Lower lobe of right lung (tissue), 2 donors: ENCODE results near the gene DCAF17. TPM values are rescaled to one million over a fixed set of nuclear protein-coding genes. Genes with fewer than 3 reads are reported as not detected.
"Not testable (repeated sequence)": the region's sequence is repeated elsewhere in the genome, so short reads cannot be mapped to it uniquely, and the experiment has no call there.

Experiments
- ATAC-seq, 2 donors: fragments of 200-7000 bp; cut with Tn5 transposase; one replicate each; pipeline ENCODE4 v1.9.1; 2020 to 2022; ENCODE audit warnings: mild to moderate bottlenecking in 2 of 2, moderate library complexity in 2 of 2
- DNase-seq: peaks from one replicate; pipeline ENCODE4 v3.0.0-alpha.2; 2020
- H3K27ac ChIP-seq: fragments of 200-600 bp; one replicate; pipeline ENCODE4 v1.8.0; 2022
- H3K27me3 ChIP-seq: fragments of 200-600 bp; one replicate; pipeline ENCODE4 v1.8.0; 2022; ENCODE audit warnings: low read depth
- H3K36me3 ChIP-seq: fragments of 200-600 bp; one replicate; pipeline ENCODE4 v1.8.0; 2022; ENCODE audit warnings: mild to moderate bottlenecking
- H3K4me1 ChIP-seq: fragments of 200-600 bp; one replicate; pipeline ENCODE4 v1.8.0; 2022
- H3K4me3 ChIP-seq: fragments of 200-600 bp; one replicate; pipeline ENCODE4 v1.8.0; 2022; ENCODE audit warnings: mild to moderate bottlenecking
- H3K9me3 ChIP-seq: fragments of 200-600 bp; one replicate; pipeline ENCODE4 v1.8.0; 2022
- CTCF ChIP-seq: fragments of 200-600 bp; IDR thresholded peaks from one replicate; pipeline ENCODE4 v1.8.0; 2022; ENCODE audit warnings: antibody characterized with exemption, mild to moderate bottlenecking
- intact Hi-C: fragments of 100-400 bp; cut with DNase I; formaldehyde crosslinking; loops from one replicate; pipeline ENCODE4 v1.11.0; 2022
- total RNA-seq: library from RNA; stranded (reverse); fragmentation: NEBNext Ultra II Directional; extraction: Animal tissue kit (Norgen Biotek cat#: 25700); gene quantifications from one replicate; pipeline ENCODE4 v1.2.1, GENCODE V29; 2021
- donor health status: DM: no; HTN: yes; CAD: no; lungs with severe emphysema.

DCAF17 gene
- total RNA-seq, 1 donor from 2014 or later: 15.6 TPM

GRCh38 chr2:171416009-171416926, 17.8 kb upstream of the DCAF17 start:
- intact Hi-C loops: loop anchor here (10.0 kb wide), 1 partner anchor 431 kb away; no protein-coding TSS in a partner anchor

GRCh38 chr2:171419333-171419732, 14.7 kb upstream of the DCAF17 start:
- no peak for TF ChIP-seq CTCF
- no peaks in the 10 kb centered on the region for H3K36me3 ChIP-seq
- H3K27me3 ChIP-seq: no peaks in the 10 kb centered on the region
- no peak overlapping the region for H3K4me3 ChIP-seq
- H3K9me3 ChIP-seq: peaks cover 7% of the 10 kb centered on the region
- peaks cover 4% of the 10 kb centered on the region for H3K4me1 ChIP-seq
- no peak overlapping the region for H3K27ac ChIP-seq
- ATAC-seq (no peak), DNase-seq (no peak)
- intact Hi-C loops: loop anchor here (10.0 kb wide), 1 partner anchor 435 kb away; no protein-coding TSS in a partner anchor

More at GRCh38 chr2:171416009-171416926, 17.8 kb upstream of the DCAF17 start:
- peak; percentile 82 for DNase-seq
- Histone ChIP-seq H3K36me3 (no peaks in the 10 kb centered on the region), H3K9me3 (no peaks in the 10 kb centered on the region), H3K4me1 (peaks cover 4% of the 10 kb centered on the region), H3K4me3 (no peak overlapping the region), H3K27me3 (no peaks in the 10 kb centered on the region), H3K27ac (no peak overlapping the region)
- ATAC-seq: peak; percentile 95 to 97
- TF ChIP-seq CTCF: peak; percentile 81

DNA sequence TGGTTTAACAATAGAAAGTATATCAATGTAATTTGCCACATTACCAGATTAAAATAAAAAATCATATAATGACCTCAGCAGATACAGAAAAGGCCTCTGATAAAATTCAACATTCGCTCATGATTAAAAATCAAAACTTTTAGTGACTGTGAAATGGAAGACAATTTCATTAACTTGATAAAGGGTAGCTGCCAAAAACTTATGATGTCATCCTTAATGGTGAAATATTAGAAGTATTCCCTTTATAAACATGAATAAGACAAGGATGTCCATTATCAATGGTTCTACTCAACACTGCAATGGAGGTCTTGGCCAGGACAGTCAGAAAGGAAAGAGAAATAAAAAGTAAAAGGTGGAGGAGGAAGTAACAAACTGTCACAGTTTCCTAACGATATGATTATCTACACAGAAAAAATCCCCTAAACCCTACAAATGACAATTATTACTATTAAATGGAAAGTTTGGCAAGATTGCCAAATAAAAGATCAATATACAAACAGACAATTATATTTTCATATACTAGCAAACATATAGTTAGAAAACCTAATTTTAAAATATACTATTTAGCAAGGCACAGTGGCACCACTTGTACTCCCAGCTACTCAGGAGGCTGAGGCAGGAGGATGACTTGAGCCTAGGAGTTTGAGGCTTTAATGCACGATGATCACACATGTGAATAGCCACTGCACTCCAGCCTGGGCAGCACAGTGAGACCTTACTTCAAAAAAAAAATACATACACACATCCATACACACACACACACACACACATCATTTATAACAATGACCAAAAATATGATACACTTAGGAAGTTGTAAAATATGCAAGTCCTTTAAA, 13.1 kb upstream of the DCAF17 start:
- Histone ChIP-seq H3K9me3 (peaks cover 7% of the 10 kb centered on the region), H3K4me1 (peaks cover under 1% of the 10 kb centered on the region), H3K4me3 (no peak overlapping the region), H3K27me3 (no peaks in the 10 kb centered on the region), H3K36me3 (no peaks in the 10 kb centered on the region), H3K27ac (no peak overlapping the region)
- intact Hi-C loops: no loop called here
- no peak for DNase-seq
- no peak for ATAC-seq
- no peak for TF ChIP-seq CTCF

GRCh38 chr2:171422710-171423495, 11.1 kb upstream of the DCAF17 start:
- intact Hi-C loops, H3K27ac ChIP-seq, H3K27me3 ChIP-seq, H3K36me3 ChIP-seq, ATAC-seq, H3K9me3 ChIP-seq, H3K4me1 ChIP-seq, H3K4me3 ChIP-seq, DNase-seq: not testable (repeated sequence)

- intact Hi-C loops: no loop called here
- no peak overlapping the region for H3K27ac ChIP-seq
- no peak for ATAC-seq
These were observed 3.3 kb upstream of the DCAF17 start for GRCh38 chr2:171430516-171431410.

More at GRCh38 chr2:171430516-171431410, 3.3 kb upstream of the DCAF17 start:
- H3K4me3 ChIP-seq: no peak overlapping the region
- H3K4me1 ChIP-seq: peaks cover 9% of the 10 kb centered on the region
- no peak for DNase-seq
- no peaks in the 10 kb centered on the region for H3K36me3 ChIP-seq
- H3K9me3 ChIP-seq: no peaks in the 10 kb centered on the region
- no peaks in the 10 kb centered on the region for H3K27me3 ChIP-seq
- TF ChIP-seq CTCF: no peak
